Measurements from ENCODE around the gene NHEJ1.

- TF ChIP-seq CTCF (IDR thresholded peaks at IDR 0.05; ENCODE audit: insufficient read depth, low read length, poor library complexity, severe bottlenecking): no peak
- no peak for TF ChIP-seq EZH2phosphoT487 (conservative IDR thresholded peaks at IDR 0.05; ENCODE audit: low read length)
These were observed 32.2 kb downstream of the NHEJ1 start for GRCh38 chr2:219128396-219128795.
